HG03280 (cell line): Measurements from ENCODE around the gene ACTA1.
A peak's percentile ranks its signal among the peaks of the same experiment; 100 is the strongest.
"Not testable (repeated sequence)": the region's sequence is repeated elsewhere in the genome, so short reads cannot be mapped to it uniquely, and the experiment has no call there.

Experiments used
- ATAC-seq: cut with Tn5 transposase; IDR thresholded peaks from one replicate; pipeline ENCODE4 v1.9.1; 2021; ENCODE audit warnings: mild to moderate bottlenecking, moderate library complexity; ENCODE audit not compliant: unreplicated experiment

ACTA1 gene

GRCh38 chr1:229440851-229441537 is 7.1 kb upstream of the ACTA1 start:
- ATAC-seq: peak; percentile 96

DNA sequence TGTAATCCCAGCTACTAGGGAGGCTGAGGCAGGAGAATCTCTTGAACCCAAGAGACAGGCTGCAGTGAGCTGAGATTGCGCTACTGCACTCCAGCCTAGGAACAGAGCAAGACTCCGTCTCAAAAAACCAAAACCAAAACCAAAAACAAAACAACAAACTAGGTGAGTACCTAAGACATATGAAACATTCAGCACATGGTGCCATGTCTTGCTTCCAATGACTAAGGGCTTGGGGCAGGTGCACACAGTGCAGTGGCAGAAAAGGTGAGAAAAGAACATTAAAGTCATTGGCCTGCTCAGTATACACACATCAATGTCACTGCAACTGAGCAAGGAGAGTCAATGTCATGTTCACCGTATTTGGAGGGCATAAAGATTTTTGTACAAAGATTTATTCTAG is 4.1 kb upstream of the ACTA1 start:
- ATAC-seq: no peak

DNA sequence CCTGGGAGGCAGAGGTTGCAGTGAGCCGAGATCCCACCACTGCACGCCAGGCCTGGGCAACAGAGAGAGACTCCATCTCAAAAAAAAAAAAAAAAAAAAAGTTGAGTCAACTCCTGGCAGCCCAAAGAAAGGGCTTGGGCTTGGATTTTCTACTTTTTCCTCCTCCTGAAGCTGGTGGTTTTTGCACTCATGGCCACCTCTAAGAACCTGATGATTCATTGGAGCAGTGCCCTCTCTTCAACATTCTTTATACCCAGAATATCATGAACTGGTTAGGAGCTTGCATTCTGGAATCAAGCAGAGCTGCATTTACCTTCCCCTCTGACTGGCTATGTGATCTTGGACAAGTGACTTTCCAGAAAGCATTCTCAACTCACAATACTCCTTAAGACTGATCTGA is 3.5 kb upstream of the ACTA1 start:
- no peak for ATAC-seq

- ATAC-seq: no peak
Observed at GRCh38 chr1:229436201-229436600, 2.3 kb upstream of the ACTA1 start.

- no peak for ATAC-seq
Observed at GRCh38 chr1:229434641-229435051, 752 bp upstream of the ACTA1 start.

DNA sequence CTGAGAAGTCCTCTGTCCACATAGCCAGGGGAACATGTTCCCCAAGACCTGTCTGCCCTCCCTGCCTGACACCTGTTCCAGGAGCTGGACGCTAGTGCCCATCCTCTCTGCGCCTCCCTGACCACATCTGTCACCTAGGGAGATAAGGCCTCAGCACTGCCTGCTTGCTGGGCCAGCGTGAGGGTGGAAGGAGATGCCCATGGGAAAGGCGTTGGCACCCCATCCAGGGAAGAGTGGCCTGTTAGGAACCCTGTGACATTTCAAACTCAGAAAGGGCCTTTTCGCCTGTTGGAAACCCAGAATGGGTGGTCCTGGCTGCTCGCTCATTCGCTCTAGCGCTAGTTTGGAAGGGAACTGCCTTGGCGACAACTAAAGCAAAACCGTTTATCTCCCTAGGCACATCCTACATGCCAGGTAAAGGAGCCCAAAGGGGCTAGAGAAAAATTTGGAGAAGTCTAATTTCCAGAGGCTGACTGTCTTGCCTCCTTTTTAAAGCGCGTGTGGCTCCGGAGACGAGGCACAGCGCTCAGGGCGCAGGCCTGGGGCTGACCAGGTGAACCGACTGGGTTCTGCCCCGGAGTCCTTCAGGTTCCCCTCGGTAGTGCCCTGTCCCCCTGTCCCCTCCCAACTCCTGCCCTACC is 410 bp downstream of the ACTA1 start:
- no peak for ATAC-seq

GRCh38 chr1:229432905-229433304 is 989 bp downstream of the ACTA1 start:
- no peak for ATAC-seq

DNA sequence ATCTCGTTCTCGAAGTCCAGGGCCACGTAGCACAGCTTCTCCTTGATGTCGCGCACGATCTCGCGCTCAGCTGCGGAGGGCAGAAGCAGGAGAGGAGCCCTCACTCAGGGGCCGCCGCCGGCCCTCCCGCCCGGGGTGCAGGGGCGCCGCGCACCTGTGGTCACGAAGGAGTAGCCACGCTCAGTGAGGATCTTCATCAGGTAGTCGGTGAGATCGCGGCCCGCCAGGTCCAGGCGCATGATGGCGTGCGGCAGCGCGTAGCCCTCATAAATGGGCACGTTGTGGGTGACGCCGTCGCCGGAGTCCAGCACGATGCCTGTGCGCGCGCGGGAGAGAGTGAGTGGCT is 1.8 kb downstream of the ACTA1 start:
- no peak for ATAC-seq

- ATAC-seq: no peak
Observed at GRCh38 chr1:229431284-229432115, 2.4 kb downstream of the ACTA1 start.

DNA sequence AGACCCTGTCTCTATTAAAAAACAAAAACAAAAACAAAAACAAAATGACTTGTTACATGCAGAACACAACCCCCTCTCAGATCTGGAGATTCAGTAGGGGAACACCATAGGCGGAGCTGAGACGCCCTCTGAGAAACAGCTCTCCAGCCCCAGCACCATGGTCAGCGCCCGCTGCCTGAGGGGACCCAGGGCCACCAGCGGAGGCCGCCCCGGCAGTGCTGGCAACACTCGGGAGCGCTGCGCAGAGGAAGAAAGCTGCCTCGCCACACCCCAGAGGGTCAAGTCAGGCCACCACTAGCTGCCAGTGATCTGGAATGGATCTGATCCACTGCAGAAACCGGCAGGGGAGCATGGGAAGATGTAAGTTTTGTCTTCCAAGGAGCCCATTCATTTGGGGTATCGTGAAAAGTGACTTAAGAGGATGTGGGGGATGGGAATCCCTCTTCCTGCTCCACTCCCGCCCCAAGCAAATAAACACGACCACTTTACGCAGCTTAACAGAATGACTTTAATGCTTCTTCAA is 3.1 kb downstream of the ACTA1 start:
- ATAC-seq: no peak

- no peak for ATAC-seq
Observed at GRCh38 chr1:229428256-229428655, 5.6 kb downstream of the ACTA1 start.

DNA sequence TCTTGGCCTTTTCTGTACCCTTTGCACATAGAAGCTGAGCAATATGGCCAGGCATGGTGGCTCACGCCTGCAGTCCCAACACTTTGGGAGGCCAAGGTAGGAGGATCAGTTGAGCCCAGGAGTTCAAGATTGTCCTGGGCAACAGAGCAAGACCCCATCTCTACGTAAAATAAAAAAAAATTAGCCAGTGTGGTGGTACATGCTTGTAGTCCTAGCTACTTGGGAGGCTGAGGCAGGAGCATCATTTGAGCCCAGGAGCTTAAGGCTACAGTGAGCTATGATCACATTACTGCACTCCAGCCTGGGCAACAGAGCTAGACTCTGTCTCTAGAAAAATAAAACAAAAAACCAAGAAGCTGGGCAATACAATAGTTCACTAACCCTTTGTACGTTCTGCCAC is 6.3 kb downstream of the ACTA1 start:
- no peak for ATAC-seq

DNA sequence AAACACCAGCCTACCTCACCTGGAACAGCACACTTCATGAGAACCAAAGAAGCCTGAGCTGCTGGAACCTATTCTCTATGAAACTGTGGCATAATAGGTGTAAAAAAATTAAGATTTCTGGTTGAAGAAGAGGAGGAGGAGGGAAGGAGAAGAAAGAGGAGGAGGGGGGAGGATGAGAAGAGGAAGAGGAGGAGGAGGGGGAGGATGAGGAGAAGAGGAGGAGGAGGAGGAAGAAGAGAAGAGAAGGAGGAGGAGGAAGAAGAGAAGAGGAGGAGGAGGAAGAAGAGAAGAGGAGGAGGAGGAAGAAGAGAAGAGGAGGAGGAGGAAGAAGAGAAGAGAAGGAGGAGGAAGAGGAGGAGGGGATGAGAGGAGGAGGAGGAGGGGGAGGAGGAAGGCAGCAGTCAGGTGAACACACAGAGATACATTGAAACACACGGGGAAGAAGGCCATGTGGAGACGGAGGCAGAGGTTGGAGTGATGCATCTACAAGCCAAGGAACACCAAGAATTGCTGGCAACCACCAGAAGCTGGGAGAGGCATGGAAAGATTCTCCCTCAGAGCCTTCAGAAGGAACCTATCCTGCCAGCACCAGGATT is 8.2 kb downstream of the ACTA1 start:
- no peak for ATAC-seq

GRCh38 chr1:229420765-229421164 is 13.1 kb downstream of the ACTA1 start:
- no peak for ATAC-seq

DNA sequence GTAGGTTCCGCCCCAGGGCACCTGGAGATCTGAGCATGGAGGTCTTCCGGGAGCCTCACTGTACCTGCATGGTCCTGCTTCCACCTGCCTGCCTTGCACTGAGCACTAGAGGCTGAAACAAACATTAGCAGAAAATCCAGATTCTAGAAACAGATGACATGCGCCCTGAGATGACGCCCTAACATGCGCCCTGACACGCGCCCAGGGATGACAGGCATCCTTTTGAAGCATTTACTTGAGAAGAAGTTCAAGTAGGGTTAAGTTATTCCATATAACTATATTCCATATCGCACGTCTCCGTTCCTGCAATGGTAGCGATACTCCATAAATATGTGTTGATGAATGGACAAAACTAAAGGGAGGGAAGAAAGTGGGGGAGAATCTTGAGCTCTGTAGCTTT is 13.7 kb downstream of the ACTA1 start:
- no peak for ATAC-seq

GRCh38 chr1:229418586-229418985 is 15.3 kb downstream of the ACTA1 start:
- ATAC-seq: not testable (repeated sequence)

DNA sequence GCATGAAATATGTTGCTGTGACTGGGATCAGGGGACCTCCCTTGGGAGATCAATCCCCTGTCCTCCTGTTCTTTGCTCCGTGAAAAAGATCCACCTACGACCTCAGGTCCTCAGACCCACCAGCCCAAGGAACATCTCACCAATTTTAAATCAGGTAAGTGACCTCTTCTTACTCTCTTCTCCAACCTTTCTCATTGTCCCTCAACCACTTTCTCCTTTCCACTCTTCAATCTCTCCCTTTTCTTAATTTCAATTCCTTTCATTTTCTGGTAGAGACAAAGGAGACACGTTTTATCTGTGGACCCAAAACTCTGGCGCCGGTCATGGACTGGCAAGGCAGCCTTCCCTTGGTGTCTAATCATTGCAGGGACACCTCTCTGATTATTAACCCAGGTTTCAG is 21.1 kb downstream of the ACTA1 start:
- not testable (repeated sequence) for ATAC-seq

- no peak for ATAC-seq
Observed at GRCh38 chr1:229412056-229412455, 21.8 kb downstream of the ACTA1 start.

- no peak for ATAC-seq
Observed at GRCh38 chr1:229411434-229412055, 22.3 kb downstream of the ACTA1 start.

DNA sequence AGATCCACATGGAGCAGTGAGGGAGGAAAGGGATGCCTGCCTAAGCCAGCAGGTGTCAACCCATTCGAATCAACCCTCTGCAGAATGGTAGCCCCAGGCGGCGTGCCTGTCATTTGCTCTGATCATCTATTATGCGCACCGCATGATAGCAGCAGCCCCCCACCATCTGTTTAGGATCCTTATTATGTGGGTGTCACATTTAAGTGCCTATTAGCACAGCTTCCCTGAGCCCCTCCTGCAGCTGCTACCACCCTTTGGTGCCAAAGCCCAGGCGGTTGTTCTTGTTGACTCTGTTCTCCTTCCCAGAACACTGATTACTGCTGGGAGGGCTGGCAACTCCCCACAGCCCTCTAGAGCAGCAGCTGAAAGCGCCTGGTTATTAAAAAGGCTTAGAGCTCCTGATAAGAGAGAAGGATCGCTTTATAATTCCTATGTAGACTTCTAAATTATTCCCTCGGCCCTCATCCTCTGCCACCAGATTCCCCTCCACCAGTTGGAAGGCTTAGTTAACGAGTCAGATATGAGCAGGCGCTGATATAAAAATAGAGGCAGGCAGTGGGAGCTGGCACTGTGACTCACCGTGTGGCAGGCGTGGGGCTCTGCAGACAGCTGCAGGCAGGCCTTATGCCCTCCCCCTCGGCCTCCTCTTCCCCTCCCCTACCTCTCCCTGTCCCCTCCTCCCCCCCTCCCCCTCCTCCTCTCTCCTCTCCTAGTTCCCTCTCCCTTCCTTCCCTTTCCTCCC is 23.0 kb downstream of the ACTA1 start:
- no peak for ATAC-seq
